Measurements from ENCODE around the gene SERPINH1.

SERPINH1 gene

DNA sequence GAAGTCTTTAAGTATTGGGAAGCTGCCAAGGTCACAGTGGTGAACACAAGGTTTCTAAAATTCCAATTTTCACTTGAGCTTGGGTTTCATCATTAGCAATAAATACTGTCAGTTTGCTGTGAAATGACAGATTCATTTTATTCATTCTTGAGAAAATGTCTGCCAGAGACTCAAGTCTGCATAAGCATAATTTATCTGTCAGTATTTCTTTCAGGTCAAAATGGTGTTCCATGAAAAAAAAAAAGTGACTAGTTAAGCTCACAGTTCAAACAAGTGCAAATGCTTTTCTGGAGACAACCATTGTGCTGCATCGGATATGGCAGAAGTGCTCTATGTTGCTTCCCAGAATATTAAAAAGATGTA, 28.2 kb upstream of the SERPINH1 start:
- DNase-seq: no peak

DNA sequence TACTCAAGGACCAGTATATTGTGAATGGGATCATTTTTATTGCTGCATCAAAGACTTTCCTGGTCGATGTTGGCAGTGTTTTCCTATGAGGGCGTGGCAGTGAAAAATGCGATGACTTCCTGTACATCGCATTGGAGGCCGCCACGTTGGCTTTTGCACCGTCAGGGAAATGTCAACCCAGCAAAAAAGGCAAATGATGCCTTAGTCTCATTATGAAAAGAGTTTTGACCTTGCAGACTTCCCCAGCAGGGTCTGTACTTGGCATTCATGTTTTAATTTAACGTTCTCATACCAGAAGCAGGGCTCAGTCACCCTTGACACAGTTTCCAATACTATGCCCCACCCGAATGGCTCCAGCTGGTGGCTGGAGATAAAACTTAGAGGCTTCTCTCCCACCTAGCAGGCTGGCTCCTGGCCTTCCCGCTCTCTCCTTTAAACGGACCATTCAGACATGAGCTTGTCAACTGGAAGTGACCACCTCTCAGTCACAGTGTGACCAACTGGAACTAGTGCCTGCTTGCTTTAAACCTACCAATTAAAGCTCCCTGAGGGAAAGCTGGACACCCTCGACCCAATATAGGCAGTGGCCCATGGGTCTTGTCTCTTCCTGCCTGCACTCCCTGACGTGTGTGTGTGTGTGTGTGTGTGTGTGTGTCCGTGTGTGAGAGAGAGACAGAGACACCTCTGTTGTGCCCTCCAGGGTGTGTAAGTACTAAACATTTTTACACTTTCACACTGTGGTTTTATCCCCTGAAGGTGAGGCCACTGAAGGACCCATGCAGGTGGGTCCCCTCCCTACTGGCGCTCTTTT, 27.6 kb upstream of the SERPINH1 start:
- no peak for DNase-seq

GRCh38 chr11:75535071-75535470, 27.0 kb upstream of the SERPINH1 start:
- no peak for DNase-seq

- peak; percentile 58 for DNase-seq
Observed at GRCh38 chr11:75536786-75537641, 25.0 kb upstream of the SERPINH1 start.

GRCh38 chr11:75537740-75538139, 24.3 kb upstream of the SERPINH1 start:
- no peak for DNase-seq

DNA sequence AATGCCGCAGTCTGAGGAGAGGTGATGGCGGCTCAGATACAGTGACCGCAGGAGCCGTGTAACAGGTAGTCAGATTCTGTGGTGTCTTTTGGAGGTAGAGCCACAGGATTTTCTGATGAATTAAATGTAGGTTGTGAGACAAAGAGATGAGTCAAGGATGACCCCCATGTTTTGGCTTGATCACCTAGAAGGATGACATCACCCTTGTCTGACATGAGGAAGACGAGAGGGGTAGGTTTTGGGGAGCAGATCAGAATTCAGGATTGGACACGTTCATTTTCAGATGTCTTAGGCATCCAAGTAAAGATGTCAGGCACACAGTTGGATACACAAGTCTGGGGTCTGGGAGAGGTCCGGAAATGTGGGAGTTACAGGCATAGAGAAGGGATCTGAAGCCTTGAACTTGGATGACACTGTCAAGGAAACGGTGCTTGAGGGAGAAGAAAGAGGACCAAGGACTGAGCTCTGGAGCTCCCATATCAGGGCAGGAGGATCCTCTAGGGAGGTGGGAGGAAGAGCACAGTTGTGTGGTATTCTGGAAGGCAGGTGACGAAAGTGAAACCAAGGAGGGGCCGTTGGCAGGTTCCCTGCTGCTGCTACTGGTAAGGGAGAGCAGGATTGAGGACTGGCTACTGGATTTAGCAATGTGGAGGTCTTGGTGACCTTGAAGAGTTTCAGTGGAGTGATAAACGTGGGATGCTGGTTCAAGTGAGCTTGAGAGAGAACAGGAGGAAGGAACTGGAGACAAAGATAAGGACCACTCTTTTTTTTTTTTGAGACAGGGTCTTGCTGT, 23.7 kb upstream of the SERPINH1 start:
- DNase-seq: no peak

- DNase-seq: no peak
Observed at GRCh38 chr11:75539459-75540334, 22.4 kb upstream of the SERPINH1 start.

DNA sequence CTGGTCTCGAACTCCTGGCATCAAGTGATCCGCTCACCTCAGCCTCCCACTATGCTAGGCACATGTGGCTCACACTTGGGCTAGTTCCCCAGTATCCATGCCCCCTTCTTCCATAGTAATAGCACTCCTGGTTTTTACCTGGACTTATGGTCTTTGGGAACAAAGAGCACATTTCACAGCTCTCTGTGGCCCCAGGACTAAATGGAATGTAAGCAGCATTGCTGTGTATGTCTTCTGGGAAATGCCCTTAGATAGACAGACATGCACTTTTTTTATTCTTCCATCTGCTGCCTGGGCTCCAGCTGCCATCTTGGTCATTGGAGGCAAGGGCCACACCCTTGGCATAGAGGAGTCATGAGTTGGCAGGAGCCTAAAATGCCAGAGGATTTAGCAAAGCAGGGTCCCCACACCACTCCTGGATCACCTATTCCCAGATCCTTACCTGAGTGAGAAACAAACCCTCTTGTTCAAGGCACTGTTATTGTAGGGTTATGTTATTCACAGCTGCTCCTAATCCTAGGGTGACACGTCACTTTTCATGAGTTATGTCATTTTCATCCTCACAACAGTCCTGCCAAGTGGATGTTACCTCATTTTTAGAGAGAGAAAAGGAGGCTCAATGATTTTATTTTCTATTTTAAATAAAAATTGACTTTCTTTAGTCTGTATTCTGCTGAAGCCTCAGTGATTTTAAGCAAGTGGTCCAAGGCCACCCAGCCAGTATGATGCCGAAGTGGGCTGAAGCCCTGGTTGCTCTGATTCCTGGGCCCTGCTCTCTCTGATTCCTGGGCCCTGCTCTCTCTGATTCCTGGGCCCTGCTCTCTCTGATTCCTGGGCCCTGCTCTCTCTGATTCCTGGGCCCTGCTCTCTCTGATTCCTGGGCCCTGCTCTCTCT, 20.6 kb upstream of the SERPINH1 start:
- DNase-seq: no peak

GRCh38 chr11:75542088-75542438, 20.0 kb upstream of the SERPINH1 start:
- no peak for DNase-seq

GRCh38 chr11:75543806-75544205, 18.2 kb upstream of the SERPINH1 start:
- no peak for DNase-seq

- no peak for DNase-seq
Observed at GRCh38 chr11:75547177-75547576, 14.9 kb upstream of the SERPINH1 start.

DNA sequence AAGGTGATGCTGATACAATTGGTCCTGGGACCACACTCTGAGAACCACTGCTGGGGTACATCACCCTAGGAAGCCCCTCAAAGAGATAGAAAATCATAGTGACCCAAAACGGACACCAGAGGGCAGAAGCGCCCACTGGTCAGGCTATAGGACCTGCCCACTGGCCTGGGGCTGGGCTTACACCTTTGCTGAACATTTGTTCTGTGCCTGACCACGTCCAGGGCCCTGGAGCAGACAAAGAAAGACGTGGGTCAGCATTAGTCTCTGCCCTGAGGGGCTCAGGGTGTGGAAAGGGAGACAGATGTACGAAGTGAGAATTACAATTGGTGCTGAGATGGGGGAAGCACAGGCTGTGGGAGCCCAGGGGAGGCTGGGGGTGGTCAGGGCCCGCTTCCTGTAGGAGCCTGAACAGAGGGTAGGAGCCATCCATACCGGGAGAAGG, 14.4 kb upstream of the SERPINH1 start:
- DNase-seq: peak; percentile 19

DNA sequence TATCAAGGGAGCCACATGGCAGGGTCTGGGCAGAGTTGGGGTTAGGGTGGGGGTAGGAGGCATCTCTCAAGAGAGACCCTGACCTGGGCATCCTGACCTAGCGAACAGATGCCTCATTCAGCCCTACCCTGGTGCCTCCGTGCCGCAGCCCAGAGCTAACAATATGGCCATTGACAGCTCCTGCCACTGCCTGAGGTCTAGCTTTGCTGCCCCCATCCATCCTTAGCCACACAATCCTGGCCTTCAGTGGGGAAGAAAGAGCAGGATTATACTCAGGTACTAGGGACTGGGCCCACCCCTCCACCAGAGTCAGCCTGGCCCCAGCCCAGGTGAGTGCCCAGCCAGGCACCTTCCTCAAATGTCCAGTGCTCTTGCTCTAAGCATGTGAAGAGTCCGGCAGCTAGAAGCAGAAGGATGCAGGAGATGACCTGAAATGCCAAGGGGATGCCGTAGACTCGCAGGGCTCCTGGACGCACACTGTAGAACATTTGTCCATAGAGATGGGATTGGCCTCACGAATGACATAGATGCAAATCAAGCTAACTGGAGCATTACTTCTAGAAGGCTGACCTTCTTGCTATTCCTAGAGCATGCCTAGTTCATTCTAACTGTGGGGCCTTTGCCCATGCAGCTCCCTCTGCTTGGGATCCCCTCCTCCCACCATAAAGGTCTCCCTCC, 13.3 kb upstream of the SERPINH1 start:
- DNase-seq: no peak

GRCh38 chr11:75549370-75549958, 12.6 kb upstream of the SERPINH1 start:
- DNase-seq: no peak

- no peak for DNase-seq
Observed at GRCh38 chr11:75553182-75553581, 8.9 kb upstream of the SERPINH1 start.

DNA sequence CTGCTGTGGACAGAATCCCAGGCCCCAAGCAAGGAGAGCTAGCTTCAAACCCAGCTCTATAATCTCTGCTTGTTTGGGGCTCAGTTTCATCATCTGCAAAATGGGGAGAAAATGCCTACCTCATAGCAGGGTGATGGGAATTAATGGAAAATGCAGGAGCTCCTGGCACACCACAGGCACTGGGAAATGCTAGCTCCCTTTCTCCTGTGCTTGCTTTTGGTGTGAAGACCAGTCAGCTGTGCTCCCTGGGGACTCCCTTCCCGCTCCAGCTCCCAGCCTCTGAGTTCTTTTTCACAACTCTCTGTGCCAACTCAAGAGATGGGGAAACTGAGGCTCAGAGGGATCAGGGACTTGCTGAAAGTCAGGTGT, 8.2 kb upstream of the SERPINH1 start:
- no peak for DNase-seq

DNA sequence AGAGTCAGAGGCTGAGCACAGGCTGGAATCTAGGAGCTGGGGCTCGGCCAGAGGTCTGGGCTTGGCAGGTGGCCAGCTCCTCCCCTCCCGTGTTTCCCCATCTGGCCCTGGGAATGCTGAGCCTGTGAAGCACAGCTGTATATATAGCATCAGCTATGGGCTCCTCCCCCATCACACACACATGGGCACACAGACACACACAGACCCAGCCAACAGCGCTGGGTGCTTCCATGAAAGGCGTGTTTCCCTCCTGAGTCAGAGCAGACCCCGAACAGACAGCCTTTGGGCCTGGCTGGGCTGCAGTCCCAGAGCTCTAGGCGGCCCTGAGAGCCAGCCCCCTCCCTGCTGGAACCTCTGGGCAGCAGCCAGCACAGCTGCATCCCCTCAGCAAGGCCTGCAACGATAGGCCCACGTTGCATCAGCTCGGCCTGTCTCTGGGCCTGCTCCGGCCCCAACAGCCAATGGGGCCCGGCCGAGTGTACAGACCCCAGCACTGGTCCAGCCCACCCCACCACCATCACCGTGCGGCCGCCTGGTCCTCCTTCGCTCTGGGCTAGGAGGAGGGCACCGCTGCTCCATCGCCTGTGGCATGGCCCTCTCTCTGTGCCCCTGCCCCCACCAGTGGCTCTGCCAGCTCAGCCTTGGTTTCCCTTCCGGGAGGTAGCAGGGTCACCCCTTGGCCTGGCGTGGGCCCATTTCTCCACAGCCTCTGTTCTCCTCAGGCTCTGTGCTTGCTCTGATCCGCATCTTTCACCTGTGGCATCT, 7.6 kb upstream of the SERPINH1 start:
- no peak for DNase-seq

DNA sequence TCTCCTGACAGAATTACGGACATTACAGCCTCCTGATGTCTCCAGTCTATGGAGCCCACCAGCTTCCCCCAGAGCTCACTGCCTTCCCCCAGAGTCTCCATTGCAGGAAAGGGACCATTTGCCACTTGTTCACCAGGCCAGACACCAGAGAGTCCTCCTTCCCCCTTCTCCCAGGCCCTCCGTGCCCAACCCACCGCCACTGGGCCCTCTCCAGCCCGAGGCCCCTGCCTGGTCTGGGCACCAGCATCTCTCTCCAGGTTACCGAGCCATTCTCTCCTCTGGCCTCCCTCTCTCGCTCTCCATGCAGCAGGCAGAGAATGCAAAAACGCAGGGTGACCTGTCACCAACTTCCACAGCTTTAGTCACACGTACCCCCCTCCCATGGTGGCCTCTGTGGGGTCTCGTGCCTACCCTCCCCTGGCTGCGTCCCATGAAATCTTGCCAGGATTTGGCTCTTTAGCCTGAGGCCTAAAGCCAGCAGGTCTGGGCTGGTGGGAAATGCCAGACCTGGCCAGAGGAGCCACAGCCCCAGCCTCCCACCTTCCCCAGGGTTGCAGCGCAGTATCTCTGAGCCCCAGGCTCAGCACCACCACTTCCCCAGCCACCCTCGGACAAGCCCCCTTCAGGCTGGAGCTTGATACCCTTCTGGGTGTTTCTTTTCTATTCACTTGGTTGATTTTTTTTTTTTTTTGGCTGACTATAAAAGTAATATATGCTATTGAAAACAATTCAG, 6.8 kb upstream of the SERPINH1 start:
- DNase-seq: no peak

DNA sequence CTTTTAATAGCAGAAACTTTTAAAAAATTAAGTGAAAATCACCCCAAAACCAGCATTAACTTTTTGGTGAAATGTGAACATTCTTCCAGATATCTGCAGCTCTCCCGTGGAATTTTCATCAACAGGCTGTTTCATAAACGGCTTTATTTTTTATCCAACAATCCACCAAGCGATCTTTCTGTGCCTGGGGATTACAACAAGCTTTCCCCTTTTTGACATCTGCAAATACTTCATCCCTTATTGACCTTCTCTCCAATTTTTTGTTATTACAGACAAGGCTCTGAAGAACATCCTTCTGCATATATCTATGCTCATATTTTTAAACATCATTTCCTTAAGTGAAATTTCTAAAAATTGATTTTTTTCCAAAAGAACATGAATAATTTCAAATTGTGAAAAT, 5.8 kb upstream of the SERPINH1 start:
- DNase-seq: no peak
